Suprapubic skin (tissue), 3 donors: ENCODE measurements around the gene KCNA10.

Experiments used
- CTCF ChIP-seq, 2 donors: fragments of 200-600 bp in 1 of 2; fragments of 450-650 bp in 1 of 2; sonication (generic) in 1 of 2; IDR thresholded peaks; one replicate each; pipeline ENCODE4 v1.5.1; 2016 to 2019; ENCODE audit warnings: antibody characterized with exemption in 2 of 2, mild to moderate bottlenecking in 1 of 2, moderate library complexity in 1 of 2
- EP300 ChIP-seq: sonication (generic); formaldehyde crosslinking; IDR thresholded peaks from one replicate; pipeline ENCODE4 v1.6.1; 2017; ENCODE audit warnings: antibody characterized with exemption

GRCh38 chr1:110498270-110498669 is 20.7 kb downstream of the KCNA10 start:
- TF ChIP-seq CTCF (IDR thresholded peaks at IDR 0.05) (no peak), EP300 (no peak)
